B cell (primary cell): ENCODE results near the gene ZNF285. TPM values are rescaled to one million over a fixed set of nuclear protein-coding genes. Genes with fewer than 3 reads are reported as not detected.

Experiments
- ATAC-seq: fragments of 200-7000 bp; cut with Tn5 transposase; one replicate; pipeline ENCODE4 v1.10.0; 2021; ENCODE audit warnings: low read depth, mild to moderate bottlenecking, moderate number of reproducible peaks, moderate library complexity
- CTCF ChIA-PET: fragments of 350-600 bp; sonication (Branson Sonifier 250); formaldehyde crosslinking; loops from one replicate; lab custom pipeline; 2021; ENCODE audit warnings: antibody characterized with exemption, inconsistent platforms; lab: Charles Lee
- POLR2A ChIA-PET: fragments of 350-600 bp; sonication (Branson Sonifier 250); formaldehyde crosslinking; loops from one replicate; lab custom pipeline; 2021; ENCODE audit warnings: antibody characterized with exemption; lab: Charles Lee
- DNase-seq: peaks from one replicate; pipeline ENCODE4 v3.0.0; 2013
- H2AFZ ChIP-seq: 2 replicates; pipeline ENCODE4 v1.6.1; 2012; ENCODE audit warnings: mild to moderate bottlenecking, low read depth, low read length; ENCODE audit not compliant: insufficient read depth, poor library complexity, severe bottlenecking
- H3K27ac ChIP-seq, 2 donors: 1 replicate in 1 of 2; 2 replicates in 1 of 2; pipeline ENCODE4 v1.5.1; 2012 to 2013; ENCODE audit warnings: low read length in 2 of 2, mild to moderate bottlenecking in 2 of 2, moderate library complexity in 1 of 2
- H3K27me3 ChIP-seq, 4 experiments: fragments of 200-600 bp in 1 of 4; sonication (generic) in 1 of 4; replicated peaks in 1 of 4; 1 replicate in 2 of 4; 2 replicates in 2 of 4; pipeline versions ENCODE4 v1.6.1 to v1.7.0; 2013 to 2016; ENCODE audit warnings: low read length in 3 of 4, mild to moderate bottlenecking in 2 of 4, mixed read lengths in 1 of 4, moderate library complexity in 1 of 4; ENCODE audit not compliant: insufficient read depth in 4 of 4, control insufficient read depth in 3 of 4; ENCODE audit errors: control extremely low read depth in 1 of 4
- H3K36me3 ChIP-seq, 2 experiments: replicated peaks in 1 of 2; 1 replicate in 1 of 2; 2 replicates in 1 of 2; pipeline versions ENCODE4 v1.6.1 to v1.7.1; 2013; ENCODE audit warnings: low read length in 1 of 2; ENCODE audit not compliant: insufficient read depth in 2 of 2, control insufficient read depth in 1 of 2; ENCODE audit errors: control extremely low read depth in 1 of 2, extremely low read depth in 1 of 2
- H3K4me1 ChIP-seq, 2 donors: fragments of 200-600 bp in 1 of 2; sonication (generic) in 1 of 2; 1 replicate in 1 of 2; 2 replicates in 1 of 2; pipeline versions ENCODE4 v1.5.1 to v1.6.1; 2013 to 2017; ENCODE audit warnings: low read length in 2 of 2; ENCODE audit not compliant: control insufficient read depth in 2 of 2, insufficient read depth in 2 of 2
- H3K4me2 ChIP-seq: replicated peaks from 2 replicates; pipeline ENCODE3; 2012; ENCODE audit warnings: mild to moderate bottlenecking, low read depth, low read length; ENCODE audit not compliant: poor library complexity, severe bottlenecking
- H3K4me3 ChIP-seq, 5 experiments: fragments of 200-600 bp in 1 of 5; sonication (generic) in 1 of 5; 1 replicate in 3 of 5; 2 replicates in 2 of 5; pipeline versions ENCODE4 v1.5.1 to v1.7.0; 2011 to 2016; ENCODE audit warnings: low read length in 4 of 5, mild to moderate bottlenecking in 4 of 5, low read depth in 2 of 5, control low read depth in 1 of 5, moderate library complexity in 1 of 5; ENCODE audit not compliant: insufficient read depth in 1 of 5; ENCODE audit errors: control extremely low read depth in 1 of 5, extremely low read depth in 1 of 5
- H3K79me2 ChIP-seq: fragments of 200-600 bp; sonication (generic); one replicate; pipeline ENCODE4 v1.6.0; 2016; ENCODE audit warnings: low read length; ENCODE audit not compliant: control insufficient read depth, insufficient read depth
- H3K9ac ChIP-seq: fragments of 200-600 bp; sonication (generic); 2 replicates; pipeline ENCODE4 v1.6.1; 2017; ENCODE audit warnings: mild to moderate bottlenecking, low read length, moderate library complexity
- H3K9me3 ChIP-seq, 3 donors: one replicate each; pipeline versions ENCODE4 v1.6.1 to v1.7.1; 2013; ENCODE audit warnings: low read length in 2 of 3; ENCODE audit not compliant: control insufficient read depth in 2 of 3, insufficient read depth in 1 of 3; ENCODE audit errors: control extremely low read depth in 1 of 3
- H4K20me1 ChIP-seq: 2 replicates; pipeline ENCODE4 v1.6.0; 2012; ENCODE audit warnings: mild to moderate bottlenecking, low read length; ENCODE audit not compliant: insufficient read depth, control insufficient read depth, poor library complexity, severe bottlenecking
- H3K27ac Mint-ChIP-seq: one replicate; pipeline ENCODE4 v1.8.0; 2021; ENCODE audit warnings: mixed read lengths
- H3K27me3 Mint-ChIP-seq: one replicate; pipeline ENCODE4 v1.8.0; 2021; ENCODE audit warnings: mixed read lengths
- H3K4me1 Mint-ChIP-seq: one replicate; pipeline ENCODE4 v1.8.0; 2021; ENCODE audit warnings: mixed read lengths
- H3K4me3 Mint-ChIP-seq: one replicate; pipeline ENCODE4 v1.8.0; 2021; ENCODE audit warnings: mixed read lengths
- H3K9me3 Mint-ChIP-seq: one replicate; pipeline ENCODE4 v1.8.0; 2022; ENCODE audit warnings: mixed read lengths; ENCODE audit not compliant: insufficient read depth
- CTCF ChIP-seq: fragments of 200-600 bp; IDR thresholded peaks from one replicate; pipeline ENCODE4 v1.8.0; 2022; ENCODE audit warnings: antibody characterized with exemption, mild to moderate bottlenecking
- EZH2 ChIP-seq: IDR thresholded peaks from 2 replicates; pipeline ENCODE4 v1.6.1; 2012; ENCODE audit warnings: borderline replicate concordance, low read depth, mild to moderate bottlenecking, moderate library complexity, low read length; ENCODE audit not compliant: insufficient read depth, poor library complexity, severe bottlenecking
- WGBS: methylation state at CpG from one replicate; pipeline ENCODE4 v1.1.5; 2013; ENCODE audit warnings: missing lambda C conversion rate; ENCODE audit not compliant: insufficient coverage; 5-methylcytosine and 5-hydroxymethylcytosine counted together
- intact Hi-C: fragments of 100-400 bp; cut with micrococcal nuclease; formaldehyde crosslinking; loops from one replicate; pipeline ENCODE4 v1.10.0; 2022
- polyA plus RNA-seq: library from polyadenylated mRNA; depleted of rRNA; stranded (reverse); fragments of >200 nt; gene quantifications from 2 replicates; pipeline ENCODE4 v1.2.3, GENCODE V29; 2012
- total RNA-seq, 2 donors: library from RNA; stranded (reverse); fragments of 120-200 nt in 1 of 2; gene quantifications; 1 replicate in 1 of 2; 2 replicates in 1 of 2; pipeline versions ENCODE4 v1.2.3 to v1.2.4, GENCODE V29; 2013 to 2022

The ZNF285 gene
- total and polyA plus RNA-seq, 2 donors (not counting 1 experiment from before 2014, with no cell fraction given), result 4.6 to 7.6 TPM

GRCh38 chr19:44447916-44448674 is 46.7 kb upstream of the ZNF285 start, which contains the start of gene ZNF229:
Gene ZNF229 (minus strand): TSS chr19:44448472. CDS start chr19:44442847, 5,625 bp downstream.
- H3K27me3 ChIP-seq, result peaks cover 0 to 13% (median 1%) of the 10 kb centered on the region in 4 experiments
- Mint-ChIP-seq H3K4me3 (peak within 1 kb of the TSS; percentile 94), H3K27me3 (peaks cover 19% of the 10 kb centered on the region), H3K27ac (peak within 1 kb of the TSS; percentile 71), H3K4me1 (peaks cover 15% of the 10 kb centered on the region), H3K9me3 (peaks cover 37% of the 10 kb centered on the region)
- ChIA-PET CTCF (no interaction called here), POLR2A (no interaction called here)
- peaks cover 3% of the 10 kb centered on the region for H3K79me2 ChIP-seq
- ATAC-seq (peak; percentile 99), DNase-seq (peak; percentile 88)
- no peaks in the 10 kb centered on the region for H4K20me1 ChIP-seq
- H3K4me2 ChIP-seq, result peak within 1 kb of the TSS; percentile 85
- 12% methylated on average over 35 of the region's 45 CpGs for WGBS
- peaks cover 8 to 9% of the 10 kb centered on the region in 2 donors for H3K4me1 ChIP-seq
- intact Hi-C loops, result loop anchor here (1.0 to 2.0 kb wide), 4 partner anchors 47 to 335 kb away; partner anchors contain the start of genes ZNF180, ZNF225, ZNF226 and ZNF285
- peak within 1 kb of the TSS; percentile 74 for H3K9ac ChIP-seq
- TF ChIP-seq EZH2 (no peak), CTCF (no peak)
- peaks cover 2 to 63% (median 55%) of the 10 kb centered on the region in 3 donors for H3K9me3 ChIP-seq
- no peak within 1 kb of the TSS for H3K27ac ChIP-seq
- H3K4me3 ChIP-seq, result peak within 1 kb of the TSS; percentile 24 to 69 (median 68)
- H2AFZ ChIP-seq, result peak within 1 kb of the TSS; percentile 90
- H3K36me3 ChIP-seq, result peaks cover 0 to 8% of the 10 kb centered on the region in 2 experiments

GRCh38 chr19:44438441-44438840 is 37.0 kb upstream of the ZNF285 start:
- WGBS, result no CpG with 5 or more reads among the region's 3 CpGs
- ATAC-seq, result no peak
- H3K9me3 ChIP-seq, result peaks cover 6 to 38% (median 34%) of the 10 kb centered on the region in 3 donors
- no peak overlapping the region for H3K4me3 Mint-ChIP-seq
- intact Hi-C loops, result no loop called here
- POLR2A ChIA-PET, result no interaction called here
- no peak overlapping the region for H3K27ac ChIP-seq
- CTCF ChIA-PET, result no interaction called here
- TF ChIP-seq CTCF, result no peak
- peaks cover 22% of the 10 kb centered on the region for H3K9me3 Mint-ChIP-seq
- no peak for DNase-seq
- no peak overlapping the region for H3K9ac ChIP-seq
- H3K4me3 ChIP-seq, result no peak overlapping the region
- no peaks in the 10 kb centered on the region for H3K79me2 ChIP-seq
- H3K4me1 ChIP-seq, result no peaks in the 10 kb centered on the region
- no peak overlapping the region for H3K27ac Mint-ChIP-seq
- H3K4me1 Mint-ChIP-seq, result no peaks in the 10 kb centered on the region
- H2AFZ ChIP-seq, result no peak overlapping the region
- H3K36me3 ChIP-seq, result peaks cover 2 to 6% of the 10 kb centered on the region in 2 experiments
- H3K4me2 ChIP-seq, result no peak overlapping the region
- no peaks in the 10 kb centered on the region for H3K27me3 ChIP-seq
- H3K27me3 Mint-ChIP-seq, result no peaks in the 10 kb centered on the region
- H4K20me1 ChIP-seq, result no peaks in the 10 kb centered on the region
